ENCODE results near the gene LEKR1.
A peak's percentile ranks its signal among the peaks of the same experiment; 100 is the strongest.
"Not testable (repeated sequence)": the region's sequence is repeated elsewhere in the genome, so short reads cannot be mapped to it uniquely, and the experiment has no call there.

The LEKR1 gene

DNA sequence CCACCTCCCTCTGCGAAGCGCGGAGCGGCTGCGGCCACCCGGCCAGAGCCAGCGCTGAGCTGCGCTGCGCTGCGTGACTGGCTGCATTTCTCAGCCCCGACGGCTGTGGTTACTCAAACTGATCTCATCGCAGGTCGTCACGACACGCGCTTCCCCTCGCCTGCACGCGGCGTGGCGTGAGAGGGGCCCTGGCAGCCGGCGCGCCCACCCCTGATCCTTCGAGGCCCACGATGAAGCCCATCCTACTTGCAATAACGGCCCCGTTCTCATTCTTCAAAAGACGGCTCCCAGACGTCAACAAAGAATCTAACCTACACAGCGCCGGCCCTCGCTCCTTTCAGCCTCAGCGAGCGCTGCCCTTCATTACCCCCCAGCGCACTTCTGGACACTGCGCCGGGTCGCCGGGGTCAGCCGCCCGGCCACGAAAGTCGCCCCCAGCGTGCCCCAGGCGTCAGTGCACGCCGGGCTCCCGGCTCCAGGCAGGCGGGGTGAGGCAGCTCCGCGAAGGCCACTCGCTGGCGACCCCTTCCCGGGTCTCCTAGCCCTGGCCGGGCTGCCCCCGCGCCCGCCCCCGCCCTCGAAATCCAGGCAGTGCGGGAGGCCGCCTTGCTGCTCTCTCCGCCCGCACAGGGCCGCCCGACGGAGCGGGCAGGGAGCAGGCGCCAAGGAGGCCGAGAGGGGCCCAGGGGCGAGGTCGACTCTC lies 9.9 kb upstream of the LEKR1 start:
- Mint-ChIP-seq H3K36me3 (ENCODE audit: low read depth) (no peaks in the 10 kb centered on the region), H3K27me3 (peaks cover 2% of the 10 kb centered on the region), H3K9me3 (no peaks in the 10 kb centered on the region), H3K4me1 (ENCODE audit: low read depth) (peaks cover 44% of the 10 kb centered on the region), H3K27ac (peak overlapping the region; percentile 80), H3K4me3 (peak overlapping the region; percentile 75)
- intact Hi-C loops (cut with micrococcal nuclease) = loop anchor here (2.0 to 10.0 kb wide), 3 partner anchors 141 to 273 kb away; partner anchors contain the start of genes SSR3 and TIPARP

DNA sequence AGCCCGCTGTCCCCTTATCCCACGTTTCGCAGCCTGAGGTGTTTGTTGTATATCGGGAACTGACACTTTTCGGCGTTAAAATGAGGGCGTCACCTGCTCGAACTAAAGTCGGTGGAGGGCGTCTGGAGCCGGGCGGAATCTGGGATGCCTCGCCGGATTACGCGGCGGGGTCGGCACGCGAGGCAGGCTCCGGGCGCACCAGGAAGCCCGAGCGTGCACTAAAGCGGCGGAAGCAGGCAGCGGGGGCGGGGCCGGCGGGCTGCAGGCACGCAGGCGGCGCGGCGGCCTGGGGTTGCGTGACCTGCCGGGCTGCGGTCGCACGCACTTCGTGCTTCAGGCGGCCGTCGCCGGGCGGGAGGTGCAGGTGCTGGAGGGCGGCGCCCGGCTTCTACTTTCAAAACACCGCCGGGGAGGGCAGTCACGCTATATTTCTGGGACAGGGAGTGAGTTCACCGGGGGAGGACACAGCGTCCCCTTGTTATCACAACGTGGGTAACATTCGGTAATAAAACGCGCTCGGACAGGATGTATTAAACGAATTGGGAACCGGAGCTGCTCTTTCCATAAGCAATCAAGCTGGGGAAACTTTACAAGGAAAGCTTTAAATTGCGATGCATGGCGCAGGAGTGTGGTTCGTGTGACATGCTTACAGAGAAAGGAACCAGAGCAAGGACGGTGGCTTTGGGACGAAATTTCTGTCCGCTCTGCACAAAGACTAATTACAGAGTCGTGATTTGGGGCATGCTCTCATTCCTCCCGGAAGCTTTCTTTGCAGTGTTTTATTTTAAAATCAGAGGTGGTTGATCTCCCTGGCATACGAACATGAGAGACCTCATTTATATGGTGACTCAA lies 9.1 kb upstream of the LEKR1 start:
- peaks cover 2% of the 10 kb centered on the region for H3K27me3 Mint-ChIP-seq

DNA sequence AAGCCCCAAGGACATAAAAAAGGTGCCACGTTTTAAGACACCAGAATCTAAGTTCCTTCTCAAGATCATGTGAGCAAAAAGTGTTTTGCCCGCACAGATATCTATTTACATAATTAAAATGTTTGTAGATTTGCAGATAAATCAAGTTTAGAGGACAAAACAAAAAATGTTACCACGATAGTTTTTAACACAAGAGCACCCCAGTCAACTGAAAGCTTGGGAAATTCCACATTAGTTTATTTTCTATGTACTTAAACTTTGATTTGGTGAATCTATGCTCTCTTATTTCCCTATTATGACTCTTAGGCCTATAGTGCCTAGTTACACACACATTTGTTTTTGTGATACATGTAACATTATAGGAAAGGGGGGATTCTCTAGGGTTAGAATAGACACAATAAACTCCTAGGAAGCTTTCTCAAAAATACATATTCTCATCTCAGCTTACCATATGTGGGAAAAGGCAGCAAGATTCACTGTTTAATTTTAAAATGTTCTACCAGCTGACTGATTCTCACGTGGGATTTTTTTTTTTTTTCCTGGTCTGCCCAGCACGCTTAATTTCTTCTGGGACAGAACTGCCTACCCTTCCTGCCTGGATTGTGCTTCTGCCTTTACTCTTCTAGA lies 8.4 kb upstream of the LEKR1 start:
- H3K4me3 Mint-ChIP-seq = peak overlapping the region; percentile 75
- H3K27ac Mint-ChIP-seq = peak overlapping the region; percentile 80
- H3K27me3 Mint-ChIP-seq = peaks cover 2% of the 10 kb centered on the region
- no peaks in the 10 kb centered on the region for H3K36me3 Mint-ChIP-seq (ENCODE audit: low read depth)
- no peaks in the 10 kb centered on the region for H3K9me3 Mint-ChIP-seq
- intact Hi-C loops (cut with micrococcal nuclease) = loop anchor here (1.0 to 10.0 kb wide), 4 partner anchors 9 to 271 kb away; partner anchors contain the start of genes LEKR1, SSR3 and TIPARP
- peaks cover 36% of the 10 kb centered on the region for H3K4me1 Mint-ChIP-seq (ENCODE audit: low read depth)

More for the DNA sequence above, 9.1 kb upstream of the LEKR1 start:
- intact Hi-C loops (cut with micrococcal nuclease) = loop anchor here (1.0 to 10.0 kb wide), 4 partner anchors 9 to 272 kb away; partner anchors contain the start of genes LEKR1, SSR3 and TIPARP
- Mint-ChIP-seq H3K4me1 (ENCODE audit: low read depth) (peaks cover 40% of the 10 kb centered on the region), H3K9me3 (no peaks in the 10 kb centered on the region), H3K36me3 (ENCODE audit: low read depth) (no peaks in the 10 kb centered on the region), H3K27ac (peak overlapping the region; percentile 80), H3K4me3 (peak overlapping the region; percentile 75)

GRCh38 chr3:156818273-156818651 lies 7.9 kb upstream of the LEKR1 start:
- Mint-ChIP-seq H3K36me3 (ENCODE audit: low read depth) (no peaks in the 10 kb centered on the region), H3K4me3 (no peak overlapping the region), H3K27me3 (peaks cover 2% of the 10 kb centered on the region), H3K4me1 (ENCODE audit: low read depth) (peaks cover 31% of the 10 kb centered on the region), H3K9me3 (no peaks in the 10 kb centered on the region), H3K27ac (peak overlapping the region; percentile 80)
- intact Hi-C loops (cut with micrococcal nuclease) = loop anchor here (10.0 kb wide), 1 partner anchor 263 kb away; the partner anchor contains the start of gene SSR3

DNA sequence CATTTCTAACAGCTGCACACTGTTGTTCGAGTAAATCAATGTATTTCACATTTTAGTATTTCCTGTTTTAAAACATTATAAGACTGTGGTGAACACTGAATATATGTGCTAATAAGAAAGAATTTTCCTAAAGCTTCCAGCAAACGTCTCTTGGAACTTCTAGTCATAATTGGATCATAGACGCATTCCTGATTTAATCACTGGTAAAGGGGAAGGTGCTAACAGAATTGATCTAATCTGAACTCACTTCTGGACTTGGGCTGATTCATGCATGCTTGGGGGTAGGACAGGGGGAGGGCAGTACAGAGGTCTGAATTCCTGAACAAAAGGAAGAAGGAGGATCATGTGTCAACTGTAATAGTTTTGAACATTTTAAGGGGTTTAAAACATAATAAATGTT lies 7.3 kb upstream of the LEKR1 start:
- Mint-ChIP-seq H3K4me1 (ENCODE audit: low read depth) (peaks cover 27% of the 10 kb centered on the region), H3K9me3 (no peaks in the 10 kb centered on the region), H3K36me3 (ENCODE audit: low read depth) (no peaks in the 10 kb centered on the region), H3K27me3 (peaks cover 2% of the 10 kb centered on the region), H3K27ac (no peak overlapping the region), H3K4me3 (no peak overlapping the region)
- intact Hi-C loops (cut with micrococcal nuclease) = loop anchor here (10.0 kb wide), 1 partner anchor 264 kb away; the partner anchor contains the start of gene SSR3

GRCh38 chr3:156819842-156820691 lies 6.1 kb upstream of the LEKR1 start:
- H3K36me3 Mint-ChIP-seq (ENCODE audit: low read depth) = no peaks in the 10 kb centered on the region
- peaks cover 2% of the 10 kb centered on the region for H3K27me3 Mint-ChIP-seq
- H3K4me3 Mint-ChIP-seq = no peak overlapping the region
- no peak overlapping the region for H3K27ac Mint-ChIP-seq
- intact Hi-C loops (cut with micrococcal nuclease) = loop anchor here (10.0 kb wide), 1 partner anchor 265 kb away; the partner anchor contains the start of gene SSR3
- peaks cover 27% of the 10 kb centered on the region for H3K4me1 Mint-ChIP-seq (ENCODE audit: low read depth)
- no peaks in the 10 kb centered on the region for H3K9me3 Mint-ChIP-seq

DNA sequence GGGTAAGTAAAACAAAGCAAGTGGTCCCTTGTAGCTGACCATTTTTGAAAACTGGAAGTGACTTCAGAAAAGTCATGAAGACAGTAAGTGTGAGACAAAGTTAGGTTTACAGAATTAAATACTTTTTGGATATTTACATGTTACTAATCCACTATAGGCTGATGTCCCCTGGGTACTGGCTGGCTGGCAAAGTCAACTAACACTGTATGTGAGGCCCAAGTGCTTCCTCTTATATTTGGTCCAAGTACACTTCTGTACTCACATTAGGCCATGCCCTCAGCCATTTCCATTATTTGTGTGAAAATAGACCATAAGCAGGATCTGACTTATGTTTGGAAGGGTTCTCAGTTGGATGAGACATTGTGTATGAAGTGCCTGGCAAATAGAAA lies 5.5 kb upstream of the LEKR1 start:
- Mint-ChIP-seq H3K36me3 (ENCODE audit: low read depth) (peaks cover under 1% of the 10 kb centered on the region), H3K4me1 (ENCODE audit: low read depth) (peaks cover 27% of the 10 kb centered on the region), H3K4me3 (no peak overlapping the region), H3K9me3 (no peaks in the 10 kb centered on the region), H3K27me3 (peaks cover 2% of the 10 kb centered on the region), H3K27ac (no peak overlapping the region)
- intact Hi-C loops (cut with micrococcal nuclease) = no loop called here

GRCh38 chr3:156822626-156823260 lies 3.4 kb upstream of the LEKR1 start:
- intact Hi-C loops (cut with micrococcal nuclease); H3K27ac Mint-ChIP-seq; H3K4me3 Mint-ChIP-seq: not testable (repeated sequence)

DNA sequence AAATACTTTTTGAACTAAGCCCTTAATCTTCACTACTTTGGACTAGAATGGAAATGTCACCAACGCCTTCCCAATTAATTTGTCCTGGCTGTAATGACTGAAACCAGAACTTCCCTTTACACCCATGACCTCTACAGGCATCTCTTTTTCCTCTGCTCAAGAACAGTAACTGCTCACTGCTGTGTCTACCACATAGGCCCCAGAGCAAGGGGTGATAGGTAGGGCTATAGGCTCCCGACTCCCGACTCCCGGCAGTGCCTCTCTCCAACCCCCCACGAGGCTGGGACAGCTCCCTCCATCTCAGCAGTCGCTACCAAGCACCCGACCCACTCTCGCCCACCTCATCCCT lies 384 bp upstream of the LEKR1 start:
- Mint-ChIP-seq H3K9me3 (no peaks in the 10 kb centered on the region), H3K27ac (peak overlapping the region; percentile 97), H3K27me3 (no peaks in the 10 kb centered on the region), H3K36me3 (ENCODE audit: low read depth) (peaks cover 10% of the 10 kb centered on the region), H3K4me1 (ENCODE audit: low read depth) (peaks cover 13% of the 10 kb centered on the region), H3K4me3 (peak overlapping the region; percentile 83)
- intact Hi-C loops (cut with micrococcal nuclease) = loop anchor here (1.0 to 2.0 kb wide), 2 partner anchors 8 to 349 kb away; no protein-coding TSS in a partner anchor

More at GRCh38 chr3:156822626-156823260, 3.4 kb upstream of the LEKR1 start:
- H3K9me3 Mint-ChIP-seq; H3K36me3 Mint-ChIP-seq (ENCODE audit: low read depth); H3K27me3 Mint-ChIP-seq: not testable (repeated sequence)
- H3K4me1 Mint-ChIP-seq (ENCODE audit: low read depth) = peaks cover 22% of the 10 kb centered on the region

- H3K36me3 Mint-ChIP-seq (ENCODE audit: low read depth) = peaks cover 10% of the 10 kb centered on the region
Observed at GRCh38 chr3:156826896-156827882, 1.0 kb downstream of the LEKR1 start.

DNA sequence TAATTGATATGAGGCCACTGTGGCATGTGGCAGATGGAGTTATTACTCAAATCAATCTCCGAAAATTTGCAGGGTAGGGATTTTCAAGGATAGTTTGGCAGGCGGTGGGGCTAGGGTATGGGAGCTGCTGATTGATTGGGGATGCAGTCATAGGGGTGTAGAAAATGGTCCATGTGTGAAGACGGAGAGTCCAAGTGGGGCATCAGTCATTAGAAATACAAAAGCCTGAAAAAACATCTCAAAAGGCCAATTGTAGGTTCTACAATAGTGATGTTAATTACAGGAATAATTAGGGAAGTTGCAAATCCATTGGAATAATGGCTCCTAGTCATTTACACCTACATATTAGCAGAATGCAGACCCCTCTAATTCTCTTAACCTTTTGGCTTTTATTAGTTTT lies 4.9 kb downstream of the LEKR1 start:
- H3K9me3 Mint-ChIP-seq = no peaks in the 10 kb centered on the region
- peaks cover 6% of the 10 kb centered on the region for H3K36me3 Mint-ChIP-seq (ENCODE audit: low read depth)
- H3K4me1 Mint-ChIP-seq (ENCODE audit: low read depth) = peaks cover 7% of the 10 kb centered on the region
- H3K4me3 Mint-ChIP-seq = no peak overlapping the region
- H3K27ac Mint-ChIP-seq = no peak overlapping the region
- intact Hi-C loops (cut with micrococcal nuclease) = no loop called here
- H3K27me3 Mint-ChIP-seq = no peaks in the 10 kb centered on the region

More at GRCh38 chr3:156826896-156827882, 1.0 kb downstream of the LEKR1 start:
- H3K4me3 Mint-ChIP-seq = peak overlapping the region; percentile 83
- intact Hi-C loops (cut with micrococcal nuclease) = loop anchor here (1.0 to 2.0 kb wide), 2 partner anchors 10 to 348 kb away; no protein-coding TSS in a partner anchor
- no peaks in the 10 kb centered on the region for H3K9me3 Mint-ChIP-seq
- no peaks in the 10 kb centered on the region for H3K27me3 Mint-ChIP-seq
- H3K4me1 Mint-ChIP-seq (ENCODE audit: low read depth) = peaks cover 13% of the 10 kb centered on the region
- peak overlapping the region; percentile 97 for H3K27ac Mint-ChIP-seq

DNA sequence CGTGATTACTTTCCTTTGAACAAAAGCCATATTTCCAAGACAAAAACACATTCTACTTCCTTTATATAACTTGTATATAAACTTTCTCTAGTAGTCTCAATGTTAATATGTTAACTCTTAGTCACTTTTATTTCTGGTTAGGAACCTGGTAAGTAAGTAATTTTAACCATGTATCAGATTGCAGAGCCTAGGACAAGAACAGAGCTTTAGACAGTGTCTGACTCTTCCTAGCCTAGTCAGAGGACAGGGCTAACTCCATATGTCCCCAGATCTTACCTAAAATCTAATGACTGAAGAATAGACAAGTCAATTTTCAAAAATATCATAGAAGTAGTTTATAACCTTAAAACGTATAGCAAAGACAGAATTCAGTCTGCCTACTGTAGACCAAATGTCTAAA lies 8.3 kb downstream of the LEKR1 start:
- Mint-ChIP-seq H3K4me3 (no peak overlapping the region), H3K9me3 (no peaks in the 10 kb centered on the region), H3K27me3 (no peaks in the 10 kb centered on the region), H3K36me3 (ENCODE audit: low read depth) (no peaks in the 10 kb centered on the region), H3K4me1 (ENCODE audit: low read depth) (peaks cover 9% of the 10 kb centered on the region), H3K27ac (no peak overlapping the region)
- intact Hi-C loops (cut with micrococcal nuclease) = no loop called here

All from dendritic cell treated with granulocyte-macrophage colony-stimulating factor and Interleukin-4, amounts not matched to agents 40 ng/mL and 50 ng/mL, for 4 days (primary cell).